Right lobe of liver (tissue), 4 donors: ENCODE results near the gene SPARCL1.

Experiments used
- POLR2A ChIP-seq: fragments of 450-650 bp; IDR thresholded peaks from one replicate; pipeline ENCODE4 v1.6.1; 2017; ENCODE audit warnings: antibody characterized with exemption, mild to moderate bottlenecking
- TF ChIP-seq, protein P1 (sequence below), 4 donors: fragments of 200-600 bp in 3 of 4; fragments of 450-650 bp in 1 of 4; IDR thresholded peaks; one replicate each; pipeline versions ENCODE4 v1.5.1 to v1.8.0; 2016 to 2022; ENCODE audit warnings: antibody characterized with exemption in 4 of 4, mild to moderate bottlenecking in 2 of 4
- donor health status: DM: no; HTN: no; CAD: no.
- donor health status: DM: no; HTN: no; CAD: no.
- donor health status: DM: no; HTN: yes; CAD: no.

GRCh38 chr4:87427518-87427868 is 101.7 kb downstream of the SPARCL1 start:
- TF ChIP-seq, protein P1, sequence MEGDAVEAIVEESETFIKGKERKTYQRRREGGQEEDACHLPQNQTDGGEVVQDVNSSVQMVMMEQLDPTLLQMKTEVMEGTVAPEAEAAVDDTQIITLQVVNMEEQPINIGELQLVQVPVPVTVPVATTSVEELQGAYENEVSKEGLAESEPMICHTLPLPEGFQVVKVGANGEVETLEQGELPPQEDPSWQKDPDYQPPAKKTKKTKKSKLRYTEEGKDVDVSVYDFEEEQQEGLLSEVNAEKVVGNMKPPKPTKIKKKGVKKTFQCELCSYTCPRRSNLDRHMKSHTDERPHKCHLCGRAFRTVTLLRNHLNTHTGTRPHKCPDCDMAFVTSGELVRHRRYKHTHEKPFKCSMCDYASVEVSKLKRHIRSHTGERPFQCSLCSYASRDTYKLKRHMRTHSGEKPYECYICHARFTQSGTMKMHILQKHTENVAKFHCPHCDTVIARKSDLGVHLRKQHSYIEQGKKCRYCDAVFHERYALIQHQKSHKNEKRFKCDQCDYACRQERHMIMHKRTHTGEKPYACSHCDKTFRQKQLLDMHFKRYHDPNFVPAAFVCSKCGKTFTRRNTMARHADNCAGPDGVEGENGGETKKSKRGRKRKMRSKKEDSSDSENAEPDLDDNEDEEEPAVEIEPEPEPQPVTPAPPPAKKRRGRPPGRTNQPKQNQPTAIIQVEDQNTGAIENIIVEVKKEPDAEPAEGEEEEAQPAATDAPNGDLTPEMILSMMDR (IDR thresholded peaks at IDR 0.05) = no peak
- TF ChIP-seq POLR2A = no peak
